HepG2 (cell line): ENCODE measurements around the gene CBX6. TPM values are rescaled to one million over a fixed set of nuclear protein-coding genes. Genes with fewer than 3 reads are reported as not detected.

Experiments used
- BORCS8-MEF2B ChIP-seq: sonication (generic); formaldehyde crosslinking; IDR thresholded peaks from 2 replicates; pipeline ENCODE4 v1.8.0; 2022; ENCODE audit warnings: mild to moderate bottlenecking, missing genetic modification reagents
- ERF ChIP-seq: IDR thresholded peaks from 2 replicates; pipeline ENCODE4 v1.6.1; 2018; ENCODE audit warnings: missing biosample characterization, missing genetic modification reagents
- ETV5 ChIP-seq: IDR thresholded peaks from 2 replicates; pipeline ENCODE4 v1.6.1; 2018; ENCODE audit warnings: missing biosample characterization, missing genetic modification reagents, inconsistent platforms, borderline replicate concordance
- GABPB1 ChIP-seq: IDR thresholded peaks from 2 replicates; pipeline ENCODE4 v1.6.1; 2016; ENCODE audit warnings: mild to moderate bottlenecking, missing genetic modification reagents, moderate library complexity, missing compliant biosample characterization
- HNRNPUL1 ChIP-seq: fragments of 200-400 bp; formaldehyde crosslinking; IDR thresholded peaks from 2 replicates; pipeline ENCODE4 v1.6.1; 2017; ENCODE audit warnings: low read depth, mild to moderate bottlenecking, low read length, moderate library complexity
- HOXA3 ChIP-seq: sonication (generic); formaldehyde crosslinking; IDR thresholded peaks from 2 replicates; pipeline ENCODE4 v1.5.0; 2020; ENCODE audit warnings: missing genetic modification reagents
- HOXA7 ChIP-seq: sonication (generic); formaldehyde crosslinking; IDR thresholded peaks from 2 replicates; pipeline ENCODE4 v1.8.1; 2022; ENCODE audit warnings: mild to moderate bottlenecking, missing genetic modification reagents, moderate library complexity
- KLF12 ChIP-seq: sonication (generic); formaldehyde crosslinking; IDR thresholded peaks from 2 replicates; pipeline ENCODE4 v1.4.0; 2020; ENCODE audit warnings: missing genetic modification reagents, borderline replicate concordance
- MBD4 ChIP-seq: IDR thresholded peaks from 2 replicates; pipeline ENCODE4 v1.6.1; 2012; ENCODE audit warnings: low read length, inconsistent platforms, borderline replicate concordance
- NPAS2 ChIP-seq: sonication (generic); formaldehyde crosslinking; IDR thresholded peaks from 2 replicates; pipeline ENCODE4 v1.8.0; 2022; ENCODE audit warnings: mild to moderate bottlenecking, missing genetic modification reagents, borderline replicate concordance
- PHF21A ChIP-seq: sonication (generic); formaldehyde crosslinking; IDR thresholded peaks from 2 replicates; pipeline ENCODE4 v1.5.0; 2020; ENCODE audit warnings: mild to moderate bottlenecking, missing genetic modification reagents
- RARG ChIP-seq: sonication (generic); formaldehyde crosslinking; IDR thresholded peaks from 2 replicates; pipeline ENCODE4 v1.4.0; 2020; ENCODE audit warnings: low read depth, mild to moderate bottlenecking, missing genetic modification reagents
- RCOR2 ChIP-seq: IDR thresholded peaks from 2 replicates; pipeline ENCODE4 v1.6.1; 2016; ENCODE audit warnings: missing biosample characterization, missing genetic modification reagents
- SIX1 ChIP-seq: sonication (generic); formaldehyde crosslinking; IDR thresholded peaks from 2 replicates; pipeline ENCODE4 v1.4.0; 2020; ENCODE audit warnings: missing genetic modification reagents, borderline replicate concordance
- TEAD2 ChIP-seq: sonication (generic); formaldehyde crosslinking; IDR thresholded peaks from 2 replicates; pipeline ENCODE4 v1.9.0; 2021; ENCODE audit warnings: missing genetic modification reagents
- ZBTB7A ChIP-seq: sonication (generic); formaldehyde crosslinking; IDR thresholded peaks from 2 replicates; pipeline ENCODE4 v1.8.0; 2022; ENCODE audit warnings: mild to moderate bottlenecking, missing genetic modification reagents
- ZEB1 ChIP-seq: IDR thresholded peaks from 2 replicates; pipeline ENCODE4 v1.6.1; 2012; ENCODE audit warnings: mild to moderate bottlenecking, low read depth, inconsistent platforms; ENCODE audit not compliant: insufficient replicate concordance
- ZMYM4 ChIP-seq: sonication (generic); formaldehyde crosslinking; IDR thresholded peaks from 2 replicates; pipeline ENCODE4 v1.8.1; 2023; ENCODE audit warnings: mild to moderate bottlenecking, missing genetic modification reagents
- ZNF232 ChIP-seq: sonication (generic); formaldehyde crosslinking; IDR thresholded peaks from 2 replicates; pipeline ENCODE4 v1.4.0; 2020; ENCODE audit warnings: missing genetic modification reagents, borderline replicate concordance
- ZNF263 ChIP-seq: sonication (generic); formaldehyde crosslinking; IDR thresholded peaks from 2 replicates; pipeline ENCODE4 v1.4.0; 2020; ENCODE audit warnings: missing genetic modification reagents
- ZNF337 ChIP-seq: sonication (generic); formaldehyde crosslinking; IDR thresholded peaks from 2 replicates; pipeline ENCODE4 v1.5.1; 2020; ENCODE audit warnings: missing genetic modification reagents, low read depth, mild to moderate bottlenecking, borderline replicate concordance
- ZNF577 ChIP-seq: sonication (generic); formaldehyde crosslinking; IDR thresholded peaks from 2 replicates; pipeline ENCODE4 v1.4.0; 2020; ENCODE audit warnings: mild to moderate bottlenecking, low read depth, missing genetic modification reagents, borderline replicate concordance
- ZNF644 ChIP-seq: IDR thresholded peaks from 2 replicates; pipeline ENCODE4 v1.6.1; 2016; ENCODE audit warnings: low read depth
- ZNF780A ChIP-seq: sonication (generic); formaldehyde crosslinking; IDR thresholded peaks from 2 replicates; pipeline ENCODE4 v1.8.0; 2022; ENCODE audit warnings: mild to moderate bottlenecking, missing genetic modification reagents, moderate library complexity
- polyA plus RNA-seq, 8 experiments: library from polyadenylated mRNA; depleted of rRNA in 3 of 8; stranded (reverse) in 7 of 8; unstranded in 1 of 8; fragments of >200 nt; fragmentation: Illumina TruSeq in 4 of 8; extraction: Trizol in 4 of 8; gene quantifications; 2 replicates each; pipeline versions ENCODE4 v1.2.1 to v1.2.3, GENCODE V29; 2011 to 2016; ENCODE audit warnings: low read depth in 4 of 8, missing spikeins in 1 of 8, mixed read lengths in 1 of 8; ENCODE audit not compliant: insufficient read depth in 1 of 8
- total RNA-seq, 5 experiments: library from RNA; depleted of rRNA; stranded (reverse); fragments of >200 nt; fragmentation: Illumina TruSeq; extraction: Trizol; gene quantifications; 2 replicates each; pipeline ENCODE4 v1.2.3, GENCODE V29; 2016; ENCODE audit warnings: low read depth in 1 of 5
- TF ChIP-seq, protein P1 (sequence below), 2 experiments: sonication (generic) in 1 of 2; formaldehyde crosslinking in 1 of 2; IDR thresholded peaks; 2 replicates each; pipeline versions ENCODE4 v1.4.0 to v1.6.1; 2018 to 2020; ENCODE audit warnings: missing genetic modification reagents in 2 of 2, borderline replicate concordance in 1 of 2, low read depth in 1 of 2, mild to moderate bottlenecking in 1 of 2, missing biosample characterization in 1 of 2
- TF ChIP-seq, protein P2 (sequence below): sonication (generic); formaldehyde crosslinking; IDR thresholded peaks from 2 replicates; pipeline ENCODE4; 2020; ENCODE audit warnings: missing genetic modification reagents, mild to moderate bottlenecking, borderline replicate concordance

The CBX6 gene
- total and polyA plus RNA-seq, 2 of the 13 experiments (the other 11 are each of a cell fraction or from before 2014, with no cell fraction given) = 1.7 to 6.5 TPM

DNA sequence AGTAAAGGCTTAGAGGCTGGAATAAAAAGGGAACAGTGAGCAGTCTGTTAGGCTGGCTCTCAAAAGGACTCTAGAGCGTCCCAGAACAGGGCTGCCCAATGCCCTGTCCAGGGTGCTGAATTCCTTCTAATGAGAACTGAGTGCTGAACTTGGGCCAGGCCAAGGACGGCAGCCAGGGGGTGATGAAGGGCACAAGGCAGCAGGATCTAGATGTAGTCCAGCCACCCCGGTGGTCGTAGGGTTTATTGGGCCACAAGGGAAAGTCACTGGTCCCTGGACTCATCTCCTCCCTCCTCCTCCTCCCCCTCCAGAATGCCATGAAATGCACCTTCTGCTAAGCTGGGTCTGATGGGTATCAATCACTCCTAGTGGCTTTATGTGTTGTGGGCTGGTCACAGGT lies 47.4 kb downstream of the CBX6 start (continued):
- TF ChIP-seq ZBTB7A (CRISPR knock-in tag) (peak; percentile 65; the same call in 1 of the 2 replicates), KLF12 (CRISPR knock-in tag) (0 out of 2 replicates have a peak, but pooled peaks have one; percentile 66), ZEB1 (no peak), ZNF263 (CRISPR knock-in tag) (0 out of 2 replicates have a peak, but pooled peaks have one; percentile 21), TEAD2 (0 out of 2 replicates have a peak, but pooled peaks have one; percentile 47), GABPB1 (peak; percentile 22; the same call in 1 of the 2 replicates), SIX1 (CRISPR knock-in tag) (0 out of 2 replicates have a peak, but pooled peaks have one; percentile 43), PHF21A (CRISPR knock-in tag) (no peak), ZNF337 (no peak), ZNF577 (CRISPR knock-in tag) (no peak), ZNF232 (CRISPR knock-in tag) (peak; percentile 94), ZNF644 (CRISPR knock-in tag) (0 out of 2 replicates have a peak, but pooled peaks have one; percentile 52), MBD4 (no peak), RCOR2 (CRISPR knock-in tag) (0 out of 2 replicates have a peak, but pooled peaks have one; percentile 40), HOXA3 (CRISPR knock-in tag) (peak; percentile 28; the same call in 1 of the 2 replicates), HOXA7 (no peak), ZMYM4 (peak; percentile 60; the same call in 1 of the 2 replicates), ZNF780A (0 out of 2 replicates have a peak, but pooled peaks have one; percentile 46), BORCS8-MEF2B (CRISPR knock-in tag) (peak; percentile 77), ERF (CRISPR knock-in tag) (peak; percentile 96), HNRNPUL1 (no peak), ETV5 (CRISPR knock-in tag) (peak; percentile 41; the same call in 1 of the 2 replicates), NPAS2 (CRISPR knock-in tag) (no peak), RARG (CRISPR knock-in tag) (no peak)
- TF ChIP-seq, protein P1, sequence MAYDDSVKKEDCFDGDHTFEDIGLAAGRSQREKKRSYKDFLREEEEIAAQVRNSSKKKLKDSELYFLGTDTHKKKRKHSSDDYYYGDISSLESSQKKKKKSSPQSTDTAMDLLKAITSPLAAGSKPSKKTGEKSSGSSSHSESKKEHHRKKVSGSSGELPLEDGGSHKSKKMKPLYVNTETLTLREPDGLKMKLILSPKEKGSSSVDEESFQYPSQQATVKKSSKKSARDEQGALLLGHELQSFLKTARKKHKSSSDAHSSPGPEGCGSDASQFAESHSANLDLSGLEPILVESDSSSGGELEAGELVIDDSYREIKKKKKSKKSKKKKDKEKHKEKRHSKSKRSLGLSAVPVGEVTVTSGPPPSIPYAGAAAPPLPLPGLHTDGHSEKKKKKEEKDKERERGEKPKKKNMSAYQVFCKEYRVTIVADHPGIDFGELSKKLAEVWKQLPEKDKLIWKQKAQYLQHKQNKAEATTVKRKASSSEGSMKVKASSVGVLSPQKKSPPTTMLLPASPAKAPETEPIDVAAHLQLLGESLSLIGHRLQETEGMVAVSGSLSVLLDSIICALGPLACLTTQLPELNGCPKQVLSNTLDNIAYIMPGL (CRISPR knock-in tag; IDR thresholded peaks at IDR 0.05; ENCODE audit: borderline replicate concordance in 1 of 2, low read depth in 1 of 2) = peak in 1 of 2 experiments; percentile 55; a peak in 1 of 4 replicates
- TF ChIP-seq, protein P2, sequence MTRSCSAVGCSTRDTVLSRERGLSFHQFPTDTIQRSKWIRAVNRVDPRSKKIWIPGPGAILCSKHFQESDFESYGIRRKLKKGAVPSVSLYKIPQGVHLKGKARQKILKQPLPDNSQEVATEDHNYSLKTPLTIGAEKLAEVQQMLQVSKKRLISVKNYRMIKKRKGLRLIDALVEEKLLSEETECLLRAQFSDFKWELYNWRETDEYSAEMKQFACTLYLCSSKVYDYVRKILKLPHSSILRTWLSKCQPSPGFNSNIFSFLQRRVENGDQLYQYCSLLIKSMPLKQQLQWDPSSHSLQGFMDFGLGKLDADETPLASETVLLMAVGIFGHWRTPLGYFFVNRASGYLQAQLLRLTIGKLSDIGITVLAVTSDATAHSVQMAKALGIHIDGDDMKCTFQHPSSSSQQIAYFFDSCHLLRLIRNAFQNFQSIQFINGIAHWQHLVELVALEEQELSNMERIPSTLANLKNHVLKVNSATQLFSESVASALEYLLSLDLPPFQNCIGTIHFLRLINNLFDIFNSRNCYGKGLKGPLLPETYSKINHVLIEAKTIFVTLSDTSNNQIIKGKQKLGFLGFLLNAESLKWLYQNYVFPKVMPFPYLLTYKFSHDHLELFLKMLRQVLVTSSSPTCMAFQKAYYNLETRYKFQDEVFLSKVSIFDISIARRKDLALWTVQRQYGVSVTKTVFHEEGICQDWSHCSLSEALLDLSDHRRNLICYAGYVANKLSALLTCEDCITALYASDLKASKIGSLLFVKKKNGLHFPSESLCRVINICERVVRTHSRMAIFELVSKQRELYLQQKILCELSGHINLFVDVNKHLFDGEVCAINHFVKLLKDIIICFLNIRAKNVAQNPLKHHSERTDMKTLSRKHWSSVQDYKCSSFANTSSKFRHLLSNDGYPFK = peak; percentile 42; the same call in 1 of the 2 replicates
